GM12878 (cell line): ENCODE data around the gene LDHAL6B. TPM values are rescaled to one million over a fixed set of nuclear protein-coding genes. Genes with fewer than 3 reads are reported as not detected.

ENCODE experiments used
- ATF3 ChIP-seq: IDR thresholded peaks from 2 replicates; pipeline ENCODE4 v1.6.1; 2011; ENCODE audit warnings: low read depth, mild to moderate bottlenecking, low read length, moderate library complexity, borderline replicate concordance; ENCODE audit errors: extremely low read depth
- BCL11A ChIP-seq: IDR thresholded peaks from 2 replicates; pipeline ENCODE4 v1.6.1; 2011; ENCODE audit warnings: low read depth, low read length
- CHD1 ChIP-seq: IDR thresholded peaks from 2 replicates; pipeline ENCODE4 v1.6.1; 2012; ENCODE audit warnings: low read depth, low read length, improper control_type of control experiment
- CREB1 ChIP-seq: IDR thresholded peaks from 2 replicates; pipeline ENCODE4 v1.6.1; 2012; ENCODE audit warnings: low read depth, mild to moderate bottlenecking, inconsistent platforms
- GABPA ChIP-seq: IDR thresholded peaks from 2 replicates; pipeline ENCODE4 v1.6.1; 2014; ENCODE audit warnings: antibody characterized with exemption, low read depth, mild to moderate bottlenecking, inconsistent platforms
- IRF3 ChIP-seq: fragments of 450-650 bp; IDR thresholded peaks from 2 replicates; pipeline ENCODE4 v1.6.1; 2014; ENCODE audit warnings: mild to moderate bottlenecking
- MTA2 ChIP-seq: fragments of 450-650 bp; IDR thresholded peaks from 2 replicates; pipeline ENCODE4 v1.6.1; 2016; ENCODE audit warnings: low read depth, mild to moderate bottlenecking, moderate library complexity
- MYB ChIP-seq: fragments of 150-350 bp; IDR thresholded peaks from 2 replicates; pipeline ENCODE4 v1.6.1; 2014; ENCODE audit warnings: mild to moderate bottlenecking, low read depth, low read length, borderline replicate concordance
- NBN ChIP-seq: fragments of 450-650 bp; IDR thresholded peaks from 2 replicates; pipeline ENCODE4 v1.6.1; 2016
- NFIC ChIP-seq: IDR thresholded peaks from 2 replicates; pipeline ENCODE4 v1.6.1; 2012; ENCODE audit warnings: low read depth, mild to moderate bottlenecking, inconsistent platforms, low read length, moderate library complexity
- NFYB ChIP-seq: IDR thresholded peaks from 2 replicates; pipeline ENCODE4 v1.6.1; 2011; ENCODE audit warnings: low read depth, mild to moderate bottlenecking, low read length, improper control_type of control experiment, moderate library complexity; ENCODE audit not compliant: insufficient read depth
- NR2F1 ChIP-seq: fragments of 450-650 bp; conservative IDR thresholded peaks from 2 replicates; pipeline ENCODE4 v1.6.1; 2017; ENCODE audit warnings: mild to moderate bottlenecking
- SKIL ChIP-seq: fragments of 450-650 bp; IDR thresholded peaks from 2 replicates; pipeline ENCODE4 v1.6.1; 2017; ENCODE audit warnings: mild to moderate bottlenecking, low read depth, inconsistent platforms; ENCODE audit not compliant: poor library complexity, severe bottlenecking
- SMAD1 ChIP-seq: fragments of 450-650 bp; IDR thresholded peaks from 2 replicates; pipeline ENCODE4 v1.6.1; 2018; ENCODE audit warnings: mild to moderate bottlenecking, low read depth; ENCODE audit not compliant: partially characterized antibody
- SREBF1 ChIP-seq: IDR thresholded peaks from 2 replicates; pipeline ENCODE4 v1.6.1; 2012; ENCODE audit warnings: mild to moderate bottlenecking, low read length
- WRNIP1 ChIP-seq: IDR thresholded peaks from 2 replicates; pipeline ENCODE4 v1.6.1; 2011; ENCODE audit warnings: low read depth, low read length, improper control_type of control experiment, borderline replicate concordance
- ZBED1 ChIP-seq: IDR thresholded peaks from 2 replicates; pipeline ENCODE4 v1.6.1; 2016; ENCODE audit warnings: borderline replicate concordance
- ZNF592 ChIP-seq: fragments of 450-650 bp; IDR thresholded peaks from 2 replicates; pipeline ENCODE4 v1.6.1; 2017; ENCODE audit warnings: mild to moderate bottlenecking, moderate library complexity
- polyA plus RNA-seq, 11 experiments: library from polyadenylated mRNA; depleted of rRNA in 4 of 11; unstranded in 6 of 11; stranded (reverse) in 5 of 11; fragments of >200 nt; fragmentation: Nextera tagmentation in 4 of 11; fragmentation: Illumina TruSeq in 1 of 11; extraction: Ambion mirVana in 4 of 11; extraction: Trizol in 1 of 11; gene quantifications; 1 replicate in 1 of 11; 2 replicates in 10 of 11; pipeline versions ENCODE4 v1.2.1 to v1.2.3, GENCODE V29; 2011 to 2016; ENCODE audit warnings: inconsistent platforms in 2 of 11, missing spikeins in 2 of 11, low read depth in 1 of 11
- total RNA-seq, 4 experiments: library from RNA; depleted of rRNA in 3 of 4; stranded (reverse); fragments of >200 nt in 3 of 4; fragmentation: Illumina TruSeq in 1 of 4; extraction: Trizol in 1 of 4; gene quantifications; 2 replicates each; pipeline versions ENCODE4 v1.2.1 to v1.2.3, GENCODE V29; 2013 to 2021

The LDHAL6B gene
- total and polyA plus RNA-seq, 10 of the 15 experiments (the other 5 are each of a cell fraction or from before 2014, with no cell fraction given): 0.33 to 0.66 TPM; not detected in 8

GRCh38 chr15:59237119-59237855 is 30.6 kb downstream of the LDHAL6B start (continued):
- TF ChIP-seq SREBF1 (no peak), ZNF592 (0 out of 2 replicates have a peak, but pooled peaks have one; percentile 9), MYB (no peak), GABPA (peak; percentile 89), SMAD1 (no peak), IRF3 (no peak), CREB1 (peak; percentile 19; the same call in 1 of the 2 replicates), NFIC (peak; percentile 96), MTA2 (peak; percentile 75), NBN (no peak), NFYB (no peak), BCL11A (peak; percentile 30; the same call in 1 of the 2 replicates), WRNIP1 (no peak), SKIL (peak; percentile 71), ZBED1 (peak; percentile 74), CHD1 (no peak), NR2F1 (no peak), ATF3 (no peak)
